ENCODE measurements around the gene IFNG-AS1.

Gene IFNG-AS1

DNA sequence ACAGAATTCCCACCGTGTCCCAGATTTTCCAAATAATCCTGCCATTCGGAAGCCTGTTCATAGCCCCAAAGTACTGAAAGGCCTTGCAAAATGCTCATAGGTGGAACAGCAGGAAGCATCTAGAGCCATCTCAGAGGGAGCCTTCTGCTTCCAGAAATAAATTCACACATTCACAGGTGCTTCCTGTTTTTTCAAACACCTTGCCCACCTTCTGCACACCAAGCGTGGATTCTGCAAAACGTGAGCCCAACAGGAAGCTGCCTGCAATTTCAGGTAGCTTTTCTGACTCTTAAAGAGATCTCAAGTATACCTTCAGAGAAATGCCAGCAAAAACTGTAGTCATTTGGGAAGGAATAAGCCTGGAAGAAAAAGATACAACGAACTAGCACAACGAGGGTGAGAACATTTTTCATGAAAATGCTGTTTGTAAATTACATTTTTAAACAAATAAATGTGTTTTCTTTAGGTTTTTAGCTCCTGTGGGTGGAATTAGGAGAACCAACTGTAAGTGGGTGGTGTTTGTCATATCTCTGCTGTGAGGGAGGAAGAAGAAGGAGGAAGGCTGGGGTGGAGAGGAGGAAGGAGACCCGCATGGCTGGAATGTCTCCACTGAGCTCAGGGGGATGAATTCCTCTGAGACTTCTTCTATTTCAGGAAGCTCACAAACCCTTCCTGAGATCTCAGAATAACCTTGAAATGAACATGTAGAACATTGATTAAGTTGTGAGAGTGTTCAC is at the start of gene IFNG-AS1:
Gene IFNG-AS1 (plus strand): TSS at position 264 of the 737 bp plus-strand sequence.
- peak within 1 kb of the TSS; percentile 63 for H3K27ac Mint-ChIP-seq
- peak within 1 kb of the TSS; percentile 74 for H3K4me3 Mint-ChIP-seq
- H3K9me3 Mint-ChIP-seq = no peaks in the 10 kb centered on the region
- H3K36me3 Mint-ChIP-seq = no peaks in the 10 kb centered on the region
- no peaks in the 10 kb centered on the region for H3K27me3 Mint-ChIP-seq
- H3K4me1 Mint-ChIP-seq = peaks cover 35% of the 10 kb centered on the region

DNA sequence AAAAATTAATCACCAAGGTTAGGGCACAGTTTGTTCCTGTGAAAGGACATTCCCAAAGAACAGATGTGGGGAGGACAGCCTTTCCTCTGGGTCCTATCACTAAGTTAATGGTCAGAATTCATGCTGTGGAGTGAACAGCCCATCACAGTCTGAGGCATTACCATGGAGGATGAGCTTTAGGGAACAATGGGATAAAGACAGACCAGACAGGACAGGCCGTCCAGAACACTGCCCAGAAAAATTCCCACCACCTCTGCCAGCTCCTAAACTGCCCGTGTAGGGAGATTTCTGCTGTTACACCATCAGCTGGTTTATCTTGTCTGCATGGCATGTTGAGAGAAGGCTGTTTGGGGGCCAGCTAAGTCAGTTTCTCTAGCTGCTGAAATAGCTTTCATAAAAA is 49.6 kb upstream of the IFNG-AS1 start:
- Mint-ChIP-seq H3K4me1 (peaks cover 8% of the 10 kb centered on the region), H3K36me3 (no peaks in the 10 kb centered on the region), H3K9me3 (no peaks in the 10 kb centered on the region), H3K27me3 (peaks cover 1% of the 10 kb centered on the region), H3K4me3 (no peak overlapping the region), H3K27ac (no peak overlapping the region)

DNA sequence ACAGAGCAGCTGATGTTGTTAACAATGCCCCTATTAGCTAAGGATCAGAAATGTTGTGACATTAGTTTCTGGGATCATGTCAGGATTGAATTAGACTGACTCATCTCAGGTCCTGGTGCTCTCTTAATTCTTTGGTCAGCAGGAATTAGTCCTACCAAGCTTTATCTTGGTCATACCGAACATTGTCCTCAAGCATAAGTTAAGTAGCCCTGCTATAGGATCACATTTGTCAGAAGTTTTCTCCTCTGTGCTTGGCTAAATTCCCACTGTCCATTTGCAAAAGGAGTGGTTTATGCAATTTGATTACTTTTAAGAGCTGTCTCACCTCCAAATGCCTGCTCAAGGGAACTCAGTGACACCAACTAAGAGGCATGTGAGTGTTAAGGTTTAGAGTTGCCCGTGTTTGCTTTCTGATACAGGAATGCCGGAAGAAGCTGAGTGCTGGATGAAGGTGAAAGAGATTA is 48.4 kb upstream of the IFNG-AS1 start:
- H3K9me3 Mint-ChIP-seq = no peaks in the 10 kb centered on the region
- H3K27ac Mint-ChIP-seq = no peak overlapping the region
- peaks cover 8% of the 10 kb centered on the region for H3K4me1 Mint-ChIP-seq
- H3K27me3 Mint-ChIP-seq = no peaks in the 10 kb centered on the region
- no peak overlapping the region for H3K4me3 Mint-ChIP-seq
- H3K36me3 Mint-ChIP-seq = no peaks in the 10 kb centered on the region

DNA sequence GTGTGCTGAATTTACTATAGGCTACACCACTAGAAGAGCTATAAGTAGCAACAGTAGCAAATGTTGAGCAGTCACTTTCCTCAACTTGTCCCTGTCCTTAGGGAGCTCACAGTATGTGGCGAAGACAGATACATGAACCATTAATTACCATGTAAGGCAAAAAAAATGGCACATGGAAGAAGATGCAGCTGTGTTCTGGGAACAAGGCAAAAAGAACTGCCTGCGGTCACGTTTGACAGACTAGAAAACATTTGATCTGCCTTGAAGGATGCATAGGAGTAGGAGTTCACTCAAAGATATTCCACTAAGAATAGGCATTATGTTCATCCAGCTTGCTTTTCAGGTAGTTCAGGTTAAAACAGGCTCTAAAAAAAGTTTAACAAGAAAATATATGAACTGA is 46.5 kb upstream of the IFNG-AS1 start:
- Mint-ChIP-seq H3K4me1 (peaks cover 8% of the 10 kb centered on the region), H3K27ac (no peak overlapping the region), H3K36me3 (no peaks in the 10 kb centered on the region), H3K27me3 (no peaks in the 10 kb centered on the region), H3K4me3 (no peak overlapping the region), H3K9me3 (no peaks in the 10 kb centered on the region)

DNA sequence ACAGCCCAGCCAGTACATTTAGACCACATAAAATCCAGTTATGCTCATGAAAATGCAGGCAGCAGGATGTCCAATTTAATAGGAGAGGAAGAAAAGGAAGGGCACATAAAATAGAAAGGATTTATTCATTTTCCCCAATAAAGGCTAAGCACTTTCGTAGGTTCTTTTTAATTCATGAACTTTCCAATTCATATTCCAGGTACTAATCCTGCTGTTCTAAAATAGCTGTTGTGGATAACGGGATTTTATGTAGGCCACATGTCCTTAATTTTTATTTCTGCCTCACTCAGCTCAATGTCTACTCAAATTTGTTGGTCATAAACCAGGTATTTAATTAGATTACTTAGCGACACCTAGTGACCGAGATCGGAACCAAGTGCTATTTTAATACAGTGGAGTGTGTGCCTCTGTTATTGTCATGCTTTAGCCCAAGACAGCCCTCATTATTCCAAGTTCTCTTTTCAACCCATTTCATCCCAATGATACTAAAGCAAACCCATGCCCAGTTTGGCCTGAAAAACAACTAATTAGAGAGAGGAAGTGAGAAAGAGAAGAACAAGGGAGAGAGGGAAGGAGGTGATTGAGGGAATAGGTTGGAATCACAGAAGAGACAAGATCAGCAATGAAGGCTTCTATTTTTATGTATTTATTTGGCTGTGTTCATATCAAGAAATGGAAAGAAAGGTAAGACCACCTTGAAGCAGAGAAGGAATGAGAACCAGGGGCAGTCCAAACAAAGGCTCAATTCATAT is 45.9 kb upstream of the IFNG-AS1 start:
- Mint-ChIP-seq H3K27ac (no peak overlapping the region), H3K4me1 (peaks cover 8% of the 10 kb centered on the region), H3K9me3 (no peaks in the 10 kb centered on the region), H3K36me3 (no peaks in the 10 kb centered on the region), H3K4me3 (no peak overlapping the region), H3K27me3 (no peaks in the 10 kb centered on the region)

DNA sequence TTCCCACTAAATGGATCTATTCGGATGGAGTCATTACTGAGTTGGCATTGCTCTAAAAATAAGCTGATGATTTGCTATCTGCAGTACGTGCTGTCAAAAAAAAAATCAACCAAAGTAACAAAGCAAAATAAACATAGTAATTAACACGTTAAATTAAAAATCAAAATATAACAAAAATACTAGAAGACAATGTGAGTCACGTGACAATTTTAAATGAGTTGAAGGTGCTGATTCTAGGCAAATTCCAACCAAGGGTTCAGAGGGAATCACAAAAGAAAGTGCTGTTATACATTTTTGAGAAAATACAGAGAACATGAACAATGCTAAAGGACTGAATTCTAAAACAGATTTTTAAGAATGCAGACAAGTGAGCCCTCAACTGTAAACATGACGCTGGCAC is 45.2 kb upstream of the IFNG-AS1 start:
- no peaks in the 10 kb centered on the region for H3K27me3 Mint-ChIP-seq
- H3K9me3 Mint-ChIP-seq = no peaks in the 10 kb centered on the region
- no peak overlapping the region for H3K27ac Mint-ChIP-seq
- peaks cover 8% of the 10 kb centered on the region for H3K4me1 Mint-ChIP-seq
- no peak overlapping the region for H3K4me3 Mint-ChIP-seq
- no peaks in the 10 kb centered on the region for H3K36me3 Mint-ChIP-seq

DNA sequence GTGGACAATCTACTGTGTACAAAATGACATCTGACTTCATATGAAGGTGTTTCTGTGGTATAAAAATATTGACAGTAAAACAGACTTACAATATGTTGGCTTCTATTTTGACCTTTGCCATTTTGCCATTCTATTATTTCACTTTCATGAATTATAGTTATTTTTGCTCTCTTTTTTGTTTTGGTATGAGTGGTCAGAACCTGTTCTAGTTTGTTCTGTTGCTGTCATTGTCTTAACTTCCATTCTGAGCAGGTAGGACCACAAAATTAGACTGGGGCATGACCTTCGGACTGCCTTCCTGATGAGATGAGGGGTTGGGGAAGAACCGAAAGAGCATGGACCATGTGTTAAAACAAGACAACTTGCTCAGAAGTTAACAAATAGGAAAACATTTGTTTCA is 36.5 kb upstream of the IFNG-AS1 start:
- H3K9me3 Mint-ChIP-seq = no peaks in the 10 kb centered on the region
- H3K27me3 Mint-ChIP-seq = no peaks in the 10 kb centered on the region
- no peak overlapping the region for H3K27ac Mint-ChIP-seq

DNA sequence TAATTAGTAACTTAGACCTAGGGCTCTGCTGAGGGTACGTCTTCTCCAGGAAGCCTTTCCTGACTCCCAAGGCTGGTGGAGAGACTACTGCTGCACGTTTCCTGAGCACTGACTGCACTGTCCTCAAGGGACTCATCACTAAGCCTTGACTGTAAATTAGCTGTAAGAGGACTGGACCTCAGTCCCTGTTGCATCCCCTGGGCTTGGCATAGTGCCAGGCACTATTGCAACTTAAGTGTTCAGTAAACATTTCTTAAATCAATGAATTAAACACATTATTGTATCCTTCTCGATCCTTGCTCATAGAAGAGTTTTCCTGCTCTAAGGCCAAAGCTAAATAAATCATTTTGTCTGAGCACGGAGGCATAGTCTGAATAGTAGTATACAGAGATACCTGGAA is 31.9 kb upstream of the IFNG-AS1 start:
- Mint-ChIP-seq H3K36me3 (no peaks in the 10 kb centered on the region), H3K27ac (no peak overlapping the region), H3K9me3 (no peaks in the 10 kb centered on the region), H3K4me1 (no peaks in the 10 kb centered on the region), H3K4me3 (no peak overlapping the region), H3K27me3 (no peaks in the 10 kb centered on the region)

More for the DNA sequence above, 36.5 kb upstream of the IFNG-AS1 start:
- Mint-ChIP-seq H3K4me3 (no peak overlapping the region), H3K4me1 (no peaks in the 10 kb centered on the region), H3K36me3 (no peaks in the 10 kb centered on the region)

DNA sequence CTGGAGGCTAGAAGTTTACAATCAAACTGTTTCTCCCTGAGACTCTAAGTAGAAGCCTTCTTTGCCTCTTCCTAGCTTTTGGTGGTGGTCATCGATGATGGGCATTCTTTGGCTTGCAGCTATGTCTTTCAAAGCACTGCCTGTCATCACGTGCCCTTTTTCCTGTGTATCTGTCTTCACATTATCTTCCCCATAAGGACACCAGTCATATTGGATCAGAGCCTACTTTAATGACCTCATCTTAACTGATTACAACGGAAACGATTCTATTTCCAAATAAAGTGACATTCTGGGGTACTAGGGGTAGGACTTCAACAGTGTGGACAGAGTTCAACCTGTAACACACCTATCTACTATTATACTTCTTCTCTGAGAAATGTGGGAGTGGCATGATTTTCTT is 31.1 kb upstream of the IFNG-AS1 start:
- Mint-ChIP-seq H3K27ac (no peak overlapping the region), H3K27me3 (no peaks in the 10 kb centered on the region), H3K4me3 (no peak overlapping the region), H3K4me1 (no peaks in the 10 kb centered on the region), H3K9me3 (no peaks in the 10 kb centered on the region), H3K36me3 (no peaks in the 10 kb centered on the region)

DNA sequence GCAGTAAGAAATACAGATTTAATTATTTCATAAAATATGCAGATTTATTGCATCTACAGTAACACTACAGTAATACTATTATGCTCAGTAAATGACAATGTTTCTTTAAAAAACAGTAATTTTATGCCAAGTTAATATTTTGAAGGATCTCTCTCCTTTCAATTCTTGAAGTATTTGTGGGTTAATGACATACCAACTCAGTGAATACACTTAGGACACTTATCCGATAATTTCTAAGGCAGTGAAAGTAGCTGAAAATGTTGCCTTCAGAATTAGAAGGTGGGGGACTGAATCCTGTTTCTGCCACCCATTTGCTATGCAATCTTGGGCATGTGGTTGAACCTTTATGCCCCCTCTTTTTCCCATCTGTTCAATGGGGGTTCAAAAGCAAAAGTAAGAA is 24.8 kb upstream of the IFNG-AS1 start:
- Mint-ChIP-seq H3K27me3 (peaks cover 6% of the 10 kb centered on the region), H3K9me3 (no peaks in the 10 kb centered on the region), H3K4me1 (no peaks in the 10 kb centered on the region), H3K4me3 (no peak overlapping the region), H3K27ac (no peak overlapping the region), H3K36me3 (no peaks in the 10 kb centered on the region)

DNA sequence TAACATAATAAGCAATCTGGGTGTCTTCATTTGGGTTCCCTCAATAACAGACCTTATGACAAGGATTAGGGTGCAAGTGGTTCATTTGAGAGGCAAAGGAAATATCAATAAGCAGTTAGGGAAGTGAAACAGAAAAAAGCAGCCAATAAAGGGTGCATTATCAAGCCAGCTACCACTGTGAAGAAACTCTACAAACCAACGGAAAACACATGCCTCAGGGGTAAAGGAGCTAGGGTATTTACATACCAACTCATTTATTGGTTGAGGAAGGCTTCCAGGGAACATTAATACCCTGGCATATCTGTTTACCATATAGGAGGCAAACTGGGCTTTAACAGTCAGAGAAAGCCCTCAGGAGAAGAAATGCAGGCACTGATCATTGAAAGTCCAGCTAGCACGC is 22.7 kb upstream of the IFNG-AS1 start:
- Mint-ChIP-seq H3K4me3 (no peak overlapping the region), H3K9me3 (no peaks in the 10 kb centered on the region), H3K27me3 (peaks cover 6% of the 10 kb centered on the region), H3K4me1 (no peaks in the 10 kb centered on the region), H3K27ac (no peak overlapping the region), H3K36me3 (no peaks in the 10 kb centered on the region)

DNA sequence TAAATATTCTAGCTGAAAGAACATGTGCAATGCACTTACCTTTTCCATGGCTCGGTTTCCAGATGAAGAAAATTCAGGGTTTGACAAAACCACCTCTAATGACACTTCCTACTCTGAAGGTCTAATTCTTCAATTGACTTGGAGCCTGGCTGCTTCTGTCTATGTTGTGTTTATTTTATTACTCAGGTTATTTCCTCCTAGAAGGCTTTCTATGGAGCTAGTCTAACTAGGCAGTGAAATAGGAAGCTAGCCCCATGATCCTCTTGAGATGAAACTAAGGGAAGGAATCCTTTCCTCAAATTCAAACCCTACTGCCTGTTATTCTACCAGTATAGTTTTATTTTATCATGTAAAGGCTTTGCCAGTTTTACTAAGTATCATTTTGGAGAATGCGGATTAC is 20.9 kb upstream of the IFNG-AS1 start:
- no peaks in the 10 kb centered on the region for H3K36me3 Mint-ChIP-seq
- H3K9me3 Mint-ChIP-seq = no peaks in the 10 kb centered on the region

DNA sequence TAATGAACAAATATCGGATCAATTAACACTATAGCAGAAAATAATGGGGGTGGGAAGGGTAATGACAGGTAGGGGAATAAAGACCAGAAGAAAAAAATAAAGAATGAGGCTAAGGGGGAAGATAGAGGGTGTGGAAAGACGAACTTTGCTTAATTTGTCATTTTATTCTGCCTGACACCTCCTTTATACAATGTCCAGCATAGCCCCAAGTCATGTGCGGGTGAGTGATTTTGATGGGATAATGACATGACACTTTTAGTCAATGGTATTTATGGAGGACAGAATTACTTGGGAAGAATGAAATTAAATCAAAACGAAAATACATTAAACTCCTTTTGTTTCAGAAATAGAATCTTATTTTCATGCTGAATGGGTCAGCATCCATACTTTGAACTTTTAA is 20.5 kb upstream of the IFNG-AS1 start:
- Mint-ChIP-seq H3K4me1 (no peaks in the 10 kb centered on the region), H3K9me3 (no peaks in the 10 kb centered on the region), H3K27ac (no peak overlapping the region), H3K27me3 (peaks cover 6% of the 10 kb centered on the region), H3K4me3 (no peak overlapping the region), H3K36me3 (no peaks in the 10 kb centered on the region)

More for the DNA sequence above, 20.9 kb upstream of the IFNG-AS1 start:
- no peak overlapping the region for H3K4me3 Mint-ChIP-seq
- H3K27me3 Mint-ChIP-seq = peaks cover 6% of the 10 kb centered on the region
- H3K27ac Mint-ChIP-seq = no peak overlapping the region
- no peaks in the 10 kb centered on the region for H3K4me1 Mint-ChIP-seq

DNA sequence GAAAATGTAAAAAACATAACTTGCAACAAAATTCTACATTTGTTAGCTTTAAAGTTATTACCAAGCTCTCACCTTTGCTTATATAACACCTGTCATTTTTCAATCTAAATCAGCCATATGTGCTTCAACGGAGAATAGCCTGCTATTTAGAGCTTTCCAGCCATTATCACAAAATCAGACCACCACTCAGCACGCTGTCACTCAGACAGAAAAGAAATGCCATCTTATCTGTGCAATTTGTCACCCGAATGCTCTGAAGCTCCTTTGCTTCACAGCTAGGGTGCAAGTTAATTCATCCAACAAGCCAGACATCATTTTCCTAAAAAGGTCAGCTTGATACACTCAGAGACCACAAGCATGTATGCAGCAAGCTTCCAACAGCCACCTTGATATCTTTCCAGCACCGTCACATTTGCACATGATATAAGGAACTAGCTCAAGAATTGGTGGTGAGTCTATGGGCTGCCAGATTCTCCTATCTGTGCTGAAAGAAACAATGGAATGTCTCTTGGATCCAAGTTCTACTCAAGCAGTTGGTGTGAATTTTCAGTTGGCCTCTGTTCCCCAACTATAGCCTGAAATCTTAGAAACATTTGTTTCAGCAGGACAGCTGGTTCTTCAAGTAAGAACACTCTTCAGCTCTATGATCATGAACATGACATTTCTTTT is 20.0 kb upstream of the IFNG-AS1 start:
- H3K9me3 Mint-ChIP-seq = no peaks in the 10 kb centered on the region
- no peak overlapping the region for H3K27ac Mint-ChIP-seq
- no peak overlapping the region for H3K4me3 Mint-ChIP-seq
- H3K4me1 Mint-ChIP-seq = no peaks in the 10 kb centered on the region
- no peaks in the 10 kb centered on the region for H3K36me3 Mint-ChIP-seq
- peaks cover 6% of the 10 kb centered on the region for H3K27me3 Mint-ChIP-seq

DNA sequence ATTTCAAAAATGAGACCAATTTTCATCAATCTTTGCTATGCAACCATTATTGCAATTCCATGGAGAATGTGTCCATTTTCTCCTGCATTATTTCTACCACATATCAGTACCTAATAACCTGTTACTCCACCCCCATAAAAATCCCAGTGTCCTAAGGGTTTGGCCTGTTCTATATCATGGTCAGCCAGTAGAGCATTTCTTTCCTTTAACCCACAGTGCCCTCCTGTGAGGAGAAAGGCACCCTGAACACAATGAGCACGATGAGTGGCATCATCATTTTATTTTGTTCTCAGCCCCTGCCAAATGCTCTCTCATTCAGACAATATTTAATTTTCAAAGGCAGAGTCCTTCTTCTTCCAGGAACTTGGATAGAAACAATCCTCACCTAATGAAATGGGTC is 11.6 kb upstream of the IFNG-AS1 start:
- Mint-ChIP-seq H3K36me3 (no peaks in the 10 kb centered on the region), H3K27ac (no peak overlapping the region), H3K4me1 (no peaks in the 10 kb centered on the region), H3K9me3 (no peaks in the 10 kb centered on the region), H3K4me3 (no peak overlapping the region), H3K27me3 (peaks cover 5% of the 10 kb centered on the region)

DNA sequence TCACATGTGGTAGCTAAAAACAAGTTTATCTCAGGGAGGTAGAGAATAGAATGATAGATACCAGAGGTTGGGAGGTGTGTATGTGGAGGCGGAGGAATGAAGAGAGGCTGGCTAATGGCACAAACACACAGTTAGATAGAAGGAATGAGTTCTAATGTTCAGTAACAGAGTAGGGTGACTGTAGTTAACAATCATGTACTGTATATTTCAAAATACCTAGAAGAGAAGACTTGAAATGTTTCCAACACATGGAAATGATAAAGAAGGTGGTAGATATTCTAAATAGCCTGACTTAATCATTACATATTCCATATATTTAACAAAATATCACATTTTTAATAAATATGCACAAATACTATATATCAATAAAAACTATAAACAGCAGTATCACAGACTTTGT is 8.9 kb upstream of the IFNG-AS1 start:
- no peaks in the 10 kb centered on the region for H3K9me3 Mint-ChIP-seq
- H3K27ac Mint-ChIP-seq = no peak overlapping the region
- H3K36me3 Mint-ChIP-seq = no peaks in the 10 kb centered on the region
- no peak overlapping the region for H3K4me3 Mint-ChIP-seq
- peaks cover 5% of the 10 kb centered on the region for H3K27me3 Mint-ChIP-seq
- no peaks in the 10 kb centered on the region for H3K4me1 Mint-ChIP-seq
